Neutrophil (primary cell): ENCODE data around the gene AQP10.
"Not testable (repeated sequence)": the region's sequence is repeated elsewhere in the genome, so short reads cannot be mapped to it uniquely, and the experiment has no call there.

Source experiments
- H3K27ac ChIP-seq: fragments of 200-600 bp; sonication (generic); 2 replicates; pipeline ENCODE4 v1.5.1; 2016; ENCODE audit warnings: mild to moderate bottlenecking, moderate library complexity
- H3K27me3 ChIP-seq: fragments of 200-600 bp; sonication (generic); 2 replicates; pipeline ENCODE4 v1.6.0; 2016; ENCODE audit warnings: mild to moderate bottlenecking
- H3K36me3 ChIP-seq: fragments of 200-600 bp; sonication (generic); 2 replicates; pipeline ENCODE4 v1.5.1; 2017
- H3K4me1 ChIP-seq, 2 experiments: fragments of 200-600 bp in 1 of 2; sonication (generic) in 1 of 2; 1 replicate in 1 of 2; 2 replicates in 1 of 2; pipeline versions ENCODE4 v1.5.1 to v1.6.1; 2013 to 2016; ENCODE audit warnings: low read depth in 1 of 2, low read length in 1 of 2, mild to moderate bottlenecking in 1 of 2, moderate library complexity in 1 of 2; ENCODE audit not compliant: control insufficient read depth in 1 of 2, insufficient read depth in 1 of 2
- H3K4me3 ChIP-seq, 2 experiments: fragments of 200-600 bp in 1 of 2; sonication (generic) in 1 of 2; 1 replicate in 1 of 2; 2 replicates in 1 of 2; pipeline ENCODE4 v1.5.1; 2013 to 2016; ENCODE audit warnings: low read depth in 1 of 2, low read length in 1 of 2, mild to moderate bottlenecking in 1 of 2, moderate library complexity in 1 of 2
- H3K9me3 ChIP-seq: fragments of 200-600 bp; sonication (generic); 2 replicates; pipeline ENCODE4 v1.5.1; 2016
- TF ChIP-seq, protein P1 (sequence below): fragments of 200-600 bp; sonication (generic); IDR thresholded peaks from 2 replicates; pipeline ENCODE4 v1.5.1; 2016; ENCODE audit warnings: antibody characterized with exemption

Gene AQP10

GRCh38 chr1:154337253-154337894 is 16.5 kb downstream of the AQP10 start:
- peaks cover 8 to 27% of the 10 kb centered on the region in 2 experiments for H3K4me1 ChIP-seq
- H3K36me3 ChIP-seq: no peaks in the 10 kb centered on the region
- H3K9me3 ChIP-seq: no peaks in the 10 kb centered on the region
- no peak overlapping the region for H3K4me3 ChIP-seq
- H3K27ac ChIP-seq: no peak overlapping the region
- TF ChIP-seq, protein P1, sequence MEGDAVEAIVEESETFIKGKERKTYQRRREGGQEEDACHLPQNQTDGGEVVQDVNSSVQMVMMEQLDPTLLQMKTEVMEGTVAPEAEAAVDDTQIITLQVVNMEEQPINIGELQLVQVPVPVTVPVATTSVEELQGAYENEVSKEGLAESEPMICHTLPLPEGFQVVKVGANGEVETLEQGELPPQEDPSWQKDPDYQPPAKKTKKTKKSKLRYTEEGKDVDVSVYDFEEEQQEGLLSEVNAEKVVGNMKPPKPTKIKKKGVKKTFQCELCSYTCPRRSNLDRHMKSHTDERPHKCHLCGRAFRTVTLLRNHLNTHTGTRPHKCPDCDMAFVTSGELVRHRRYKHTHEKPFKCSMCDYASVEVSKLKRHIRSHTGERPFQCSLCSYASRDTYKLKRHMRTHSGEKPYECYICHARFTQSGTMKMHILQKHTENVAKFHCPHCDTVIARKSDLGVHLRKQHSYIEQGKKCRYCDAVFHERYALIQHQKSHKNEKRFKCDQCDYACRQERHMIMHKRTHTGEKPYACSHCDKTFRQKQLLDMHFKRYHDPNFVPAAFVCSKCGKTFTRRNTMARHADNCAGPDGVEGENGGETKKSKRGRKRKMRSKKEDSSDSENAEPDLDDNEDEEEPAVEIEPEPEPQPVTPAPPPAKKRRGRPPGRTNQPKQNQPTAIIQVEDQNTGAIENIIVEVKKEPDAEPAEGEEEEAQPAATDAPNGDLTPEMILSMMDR: no peak
- H3K27me3 ChIP-seq: no peaks in the 10 kb centered on the region

DNA sequence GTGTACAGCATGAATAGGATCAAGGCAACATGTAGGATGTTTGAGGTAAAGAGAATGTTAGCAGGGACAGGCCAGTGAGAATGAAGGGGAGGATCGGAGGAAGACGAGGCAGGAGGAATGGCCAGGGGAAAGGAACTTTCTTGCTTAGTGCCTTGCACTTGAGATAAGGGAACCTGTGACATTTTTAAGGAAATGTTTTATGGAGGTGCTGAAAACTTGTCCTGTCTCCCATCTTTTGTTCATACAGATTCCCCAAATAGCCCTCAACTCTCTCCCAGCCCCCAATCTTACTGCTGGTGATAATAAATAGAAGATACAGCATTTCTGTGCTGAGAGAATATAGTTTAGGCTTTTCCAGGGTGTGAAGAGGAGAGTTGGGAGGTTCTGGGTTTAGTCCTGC is 18.0 kb downstream of the AQP10 start:
- Histone ChIP-seq H3K4me1 (peaks cover 16 to 32% of the 10 kb centered on the region in 2 experiments), H3K36me3 (no peaks in the 10 kb centered on the region), H3K9me3 (no peaks in the 10 kb centered on the region), H3K27me3 (no peaks in the 10 kb centered on the region), H3K4me3 (no peak overlapping the region), H3K27ac (no peak overlapping the region)
- TF ChIP-seq, protein P1: no peak

- H3K27ac ChIP-seq, H3K4me3 ChIP-seq, H3K36me3 ChIP-seq, H3K9me3 ChIP-seq, H3K27me3 ChIP-seq: not testable (repeated sequence)
- H3K4me1 ChIP-seq: peaks cover 24 to 35% of the 10 kb centered on the region in 2 experiments
Observed at GRCh38 chr1:154341366-154341765, 20.5 kb downstream of the AQP10 start.

DNA sequence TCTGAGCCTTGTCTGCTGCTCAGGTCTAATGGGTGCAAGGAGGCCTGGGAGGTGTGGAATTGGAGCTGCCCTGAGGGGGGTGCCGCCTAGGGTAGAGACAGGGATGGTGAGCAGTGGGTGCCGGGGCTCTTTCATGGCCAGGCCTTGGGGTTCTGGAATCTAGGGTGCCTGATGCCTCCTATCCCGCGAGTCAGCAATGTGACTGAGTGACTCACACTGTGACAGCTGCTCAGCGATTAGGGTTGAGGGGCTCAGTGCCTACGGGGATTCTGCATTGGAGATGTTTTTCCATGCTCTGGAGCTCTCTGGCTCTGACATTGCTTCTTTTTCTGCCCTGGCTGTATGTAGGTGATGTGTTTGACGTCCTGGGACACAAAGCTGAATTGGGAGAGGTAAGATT is 21.2 kb downstream of the AQP10 start:
- TF ChIP-seq, protein P1: no peak
- Histone ChIP-seq H3K9me3 (no peaks in the 10 kb centered on the region), H3K27me3 (no peaks in the 10 kb centered on the region), H3K36me3 (no peaks in the 10 kb centered on the region), H3K27ac (peak overlapping the region; percentile 51), H3K4me1 (peaks cover 31 to 43% of the 10 kb centered on the region in 2 experiments), H3K4me3 (no peak overlapping the region)

DNA sequence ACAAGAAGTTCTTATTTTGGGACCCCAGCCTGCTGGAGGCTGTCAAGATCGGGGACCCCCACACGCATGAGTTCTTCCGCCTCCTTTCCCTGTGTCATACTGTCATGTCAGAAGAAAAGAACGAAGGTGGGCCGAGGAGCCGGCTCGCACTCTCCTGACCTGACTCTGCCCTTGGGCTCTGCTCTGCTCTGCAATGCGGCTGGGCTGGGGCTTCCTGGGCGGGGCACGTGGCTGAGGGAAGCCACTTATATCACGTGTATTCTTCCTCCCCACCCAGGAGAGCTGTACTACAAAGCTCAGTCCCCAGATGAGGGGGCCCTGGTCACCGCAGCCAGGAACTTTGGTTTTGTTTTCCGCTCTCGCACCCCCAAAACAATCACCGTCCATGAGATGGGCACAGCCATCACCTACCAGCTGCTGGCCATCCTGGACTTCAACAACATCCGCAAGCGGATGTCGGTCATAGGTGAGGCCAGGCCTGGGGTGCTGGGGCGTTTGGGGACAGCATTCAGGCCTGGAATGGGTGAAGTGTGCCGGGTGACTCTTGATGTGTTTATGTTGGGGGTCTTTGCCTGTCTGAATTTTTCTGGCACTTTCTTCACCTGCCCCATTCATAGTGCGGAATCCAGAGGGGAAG is 22.1 kb downstream of the AQP10 start:
- TF ChIP-seq, protein P1: no peak
- Histone ChIP-seq H3K27ac (peak overlapping the region; percentile 51), H3K4me3 (no peak overlapping the region)

More for the DNA sequence above, 22.1 kb downstream of the AQP10 start:
- no peaks in the 10 kb centered on the region for H3K36me3 ChIP-seq
- peaks cover 33 to 44% of the 10 kb centered on the region in 2 experiments for H3K4me1 ChIP-seq
- no peaks in the 10 kb centered on the region for H3K9me3 ChIP-seq
- H3K27me3 ChIP-seq: no peaks in the 10 kb centered on the region
